OCI-LY7 (cell line): Measurements from ENCODE around the gene TNFAIP3.

Experiments used
- CTCF ChIP-seq: fragments of 200-600 bp; sonication (generic); conservative IDR thresholded peaks from 2 replicates; pipeline ENCODE4 v1.5.1; 2014; ENCODE audit warnings: mild to moderate bottlenecking, antibody characterized with exemption, low read length, moderate library complexity, mixed read lengths
- EZH2phosphoT487 ChIP-seq: fragments of 200-600 bp; sonication (generic); IDR thresholded peaks from 2 replicates; pipeline ENCODE4 v1.6.1; 2018; ENCODE audit warnings: low read depth, borderline replicate concordance, mild to moderate bottlenecking, mixed run types, antibody characterized with exemption, low read length, moderate library complexity, mixed read lengths

GRCh38 chr6:137892271-137892708 lies 25.2 kb downstream of the TNFAIP3 start:
- TF ChIP-seq CTCF (no peak), EZH2phosphoT487 (no peak)
